Right atrium auricular region (tissue), 2 donors: ENCODE results near the gene FNBP1. TPM values are rescaled to one million over a fixed set of nuclear protein-coding genes. Genes with fewer than 3 reads are reported as not detected.

Experiments used
- DNase-seq: peaks from one replicate; pipeline ENCODE4 v3.0.0-alpha.2; 2019; ENCODE audit warnings: low spot score
- H3K27ac ChIP-seq, 2 donors: fragments of 200-600 bp; sonication (generic); 1 replicate in 1 of 2; 2 replicates in 1 of 2; pipeline ENCODE4 v1.5.1; 2016 to 2019
- H3K27me3 ChIP-seq, 2 donors: fragments of 200-600 bp; sonication (generic); one replicate each; pipeline versions ENCODE4 v1.5.1 to v1.6.0; 2017 to 2019
- H3K36me3 ChIP-seq: fragments of 200-600 bp; sonication (generic); one replicate; pipeline ENCODE4 v1.5.1; 2016
- H3K4me1 ChIP-seq, 2 donors: fragments of 200-600 bp; sonication (generic); one replicate each; pipeline versions ENCODE4 v1.5.1 to v1.6.0; 2017 to 2019
- H3K4me3 ChIP-seq, 2 donors: fragments of 200-600 bp; sonication (generic); 1 replicate in 1 of 2; 2 replicates in 1 of 2; pipeline ENCODE4 v1.5.1; 2017 to 2019; ENCODE audit warnings: mild to moderate bottlenecking in 1 of 2, moderate library complexity in 1 of 2
- H3K9me3 ChIP-seq, 2 donors: fragments of 200-600 bp; sonication (generic); one replicate each; pipeline ENCODE4 v1.5.1; 2019
- total RNA-seq, 2 donors: library from RNA; depleted of rRNA; stranded (reverse); fragments of >200 nt; gene quantifications; one replicate each; pipeline ENCODE4 v1.1.0, GENCODE V29; 2016
- TF ChIP-seq, protein P1 (sequence below), 2 donors: fragments of 200-600 bp; sonication (generic); IDR thresholded peaks; one replicate each; pipeline ENCODE4 v1.5.1; 2019; ENCODE audit warnings: antibody characterized with exemption in 2 of 2

FNBP1 gene
- total RNA-seq, 2 donors from 2014 or later = 18.0 to 24.1 TPM

DNA sequence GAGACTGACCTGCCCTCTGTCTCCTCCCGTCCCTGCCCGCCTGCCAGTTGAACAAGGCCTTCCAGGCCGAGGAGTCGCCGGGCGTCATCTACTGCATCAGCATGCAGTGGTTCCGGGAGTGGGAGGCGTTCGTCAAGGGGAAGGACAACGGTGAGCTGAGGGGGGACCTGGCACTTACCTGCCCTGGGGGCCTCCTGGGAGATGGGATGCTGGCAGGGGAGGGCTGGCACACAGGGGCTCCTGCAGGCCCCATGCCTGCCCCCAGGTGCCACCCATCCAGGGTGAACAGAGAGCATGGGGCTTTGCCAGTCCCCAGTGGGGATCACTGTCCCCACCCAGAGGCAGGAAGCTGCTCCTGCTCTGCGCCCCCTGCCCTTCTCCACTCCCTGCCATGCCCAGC is 164.7 kb downstream of the FNBP1 start:
- H3K27me3 ChIP-seq = no peaks in the 10 kb centered on the region
- TF ChIP-seq, protein P1, sequence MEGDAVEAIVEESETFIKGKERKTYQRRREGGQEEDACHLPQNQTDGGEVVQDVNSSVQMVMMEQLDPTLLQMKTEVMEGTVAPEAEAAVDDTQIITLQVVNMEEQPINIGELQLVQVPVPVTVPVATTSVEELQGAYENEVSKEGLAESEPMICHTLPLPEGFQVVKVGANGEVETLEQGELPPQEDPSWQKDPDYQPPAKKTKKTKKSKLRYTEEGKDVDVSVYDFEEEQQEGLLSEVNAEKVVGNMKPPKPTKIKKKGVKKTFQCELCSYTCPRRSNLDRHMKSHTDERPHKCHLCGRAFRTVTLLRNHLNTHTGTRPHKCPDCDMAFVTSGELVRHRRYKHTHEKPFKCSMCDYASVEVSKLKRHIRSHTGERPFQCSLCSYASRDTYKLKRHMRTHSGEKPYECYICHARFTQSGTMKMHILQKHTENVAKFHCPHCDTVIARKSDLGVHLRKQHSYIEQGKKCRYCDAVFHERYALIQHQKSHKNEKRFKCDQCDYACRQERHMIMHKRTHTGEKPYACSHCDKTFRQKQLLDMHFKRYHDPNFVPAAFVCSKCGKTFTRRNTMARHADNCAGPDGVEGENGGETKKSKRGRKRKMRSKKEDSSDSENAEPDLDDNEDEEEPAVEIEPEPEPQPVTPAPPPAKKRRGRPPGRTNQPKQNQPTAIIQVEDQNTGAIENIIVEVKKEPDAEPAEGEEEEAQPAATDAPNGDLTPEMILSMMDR (IDR thresholded peaks at IDR 0.05) = no peak
- DNase-seq = no peak
- peaks cover 41% of the 10 kb centered on the region for H3K36me3 ChIP-seq
- H3K4me1 ChIP-seq = no peaks in the 10 kb centered on the region
- H3K9me3 ChIP-seq = no peaks in the 10 kb centered on the region
- H3K27ac ChIP-seq = no peak overlapping the region
- no peak overlapping the region for H3K4me3 ChIP-seq

DNA sequence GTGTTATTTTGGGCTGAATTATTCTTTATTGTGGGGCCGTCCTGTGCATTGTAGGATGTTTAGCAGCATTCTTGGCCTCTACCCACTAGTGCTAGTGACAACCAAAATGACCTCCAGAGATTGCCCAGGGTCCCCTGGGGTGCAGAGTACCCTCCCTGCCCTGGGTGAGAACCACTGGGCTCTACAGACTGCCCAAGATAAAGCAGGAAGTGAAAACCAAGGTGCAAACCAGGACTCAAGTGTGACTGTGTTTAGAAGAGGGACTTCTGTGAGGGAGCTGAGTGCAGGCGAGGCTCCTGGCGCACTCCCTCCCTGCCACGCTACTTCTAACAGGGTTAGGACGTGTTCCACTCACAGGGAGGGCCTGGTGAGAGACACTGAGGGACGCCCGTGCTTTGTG is 166.2 kb downstream of the FNBP1 start:
- no peaks in the 10 kb centered on the region for H3K9me3 ChIP-seq
- DNase-seq = no peak
- no peaks in the 10 kb centered on the region for H3K4me1 ChIP-seq
- peaks cover 41% of the 10 kb centered on the region for H3K36me3 ChIP-seq
- no peaks in the 10 kb centered on the region for H3K27me3 ChIP-seq
- TF ChIP-seq, protein P1 (IDR thresholded peaks at IDR 0.05) = no peak
- no peak overlapping the region for H3K4me3 ChIP-seq
- H3K27ac ChIP-seq = no peak overlapping the region

DNA sequence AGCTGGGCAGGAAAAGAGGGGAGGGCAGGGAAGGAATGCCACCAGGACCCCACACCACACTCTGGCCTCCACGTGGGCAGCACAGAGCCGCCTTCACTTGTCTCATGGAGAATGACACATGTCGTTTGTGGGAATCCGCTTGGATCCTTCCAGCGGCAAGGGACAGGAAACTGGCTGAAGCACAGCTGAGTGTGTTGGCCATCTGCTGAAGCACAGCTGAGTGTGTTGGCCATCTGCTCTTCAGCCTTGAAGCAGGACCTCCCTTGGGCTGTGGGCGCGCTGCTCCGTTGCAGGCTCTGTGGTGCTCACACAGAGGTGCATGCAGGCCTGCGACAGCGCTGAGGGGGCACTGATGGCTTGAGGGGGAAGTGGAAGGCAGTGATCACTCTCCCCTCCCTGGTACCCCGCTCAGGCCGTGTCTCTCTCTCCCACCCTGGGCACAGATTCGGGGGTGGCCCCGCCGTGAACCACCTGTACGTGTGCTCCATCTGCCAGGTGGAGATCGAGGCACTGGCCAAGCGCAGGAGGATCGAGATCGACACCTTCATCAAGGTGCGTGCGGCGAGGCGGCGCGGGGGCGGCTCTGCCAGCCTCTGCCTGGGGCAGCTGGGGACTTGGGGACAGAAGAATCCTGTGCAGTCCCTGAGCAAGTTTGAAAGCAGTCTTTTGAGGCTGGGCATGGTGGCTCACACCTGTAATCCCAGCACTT is 167.1 kb downstream of the FNBP1 start:
- no peaks in the 10 kb centered on the region for H3K27me3 ChIP-seq
- H3K36me3 ChIP-seq = peaks cover 41% of the 10 kb centered on the region
- H3K4me3 ChIP-seq = no peak overlapping the region
- no peak overlapping the region for H3K27ac ChIP-seq
- TF ChIP-seq, protein P1 (IDR thresholded peaks at IDR 0.05) = no peak
- H3K4me1 ChIP-seq = no peaks in the 10 kb centered on the region
- no peaks in the 10 kb centered on the region for H3K9me3 ChIP-seq
- no peak for DNase-seq

DNA sequence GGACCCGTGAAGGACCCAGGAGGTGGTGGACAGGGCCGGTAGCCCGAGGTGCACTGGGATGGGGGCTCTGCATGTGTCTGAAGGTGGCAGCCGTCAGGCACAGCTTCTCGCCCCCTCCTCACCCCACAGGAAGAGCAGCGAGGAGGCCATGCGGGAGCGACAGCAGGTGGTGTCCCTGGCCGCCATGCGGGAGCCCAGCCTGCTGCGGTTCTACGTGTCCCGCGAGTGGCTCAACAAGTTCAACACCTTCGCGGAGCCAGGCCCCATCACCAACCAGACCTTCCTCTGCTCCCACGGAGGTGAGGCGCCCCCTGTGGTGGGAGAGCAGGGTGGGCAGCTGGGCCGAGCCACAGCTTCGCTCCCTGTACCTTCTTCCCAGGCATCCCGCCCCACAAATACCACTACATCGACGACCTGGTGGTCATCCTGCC is 167.8 kb downstream of the FNBP1 start:
- no peak overlapping the region for H3K4me3 ChIP-seq
- H3K27ac ChIP-seq = no peak overlapping the region
- H3K36me3 ChIP-seq = peaks cover 41% of the 10 kb centered on the region
- H3K27me3 ChIP-seq = no peaks in the 10 kb centered on the region
- TF ChIP-seq, protein P1 (IDR thresholded peaks at IDR 0.05) = no peak
- H3K4me1 ChIP-seq = peaks cover 0 to 1% of the 10 kb centered on the region in 2 donors
- no peaks in the 10 kb centered on the region for H3K9me3 ChIP-seq
- no peak for DNase-seq

DNA sequence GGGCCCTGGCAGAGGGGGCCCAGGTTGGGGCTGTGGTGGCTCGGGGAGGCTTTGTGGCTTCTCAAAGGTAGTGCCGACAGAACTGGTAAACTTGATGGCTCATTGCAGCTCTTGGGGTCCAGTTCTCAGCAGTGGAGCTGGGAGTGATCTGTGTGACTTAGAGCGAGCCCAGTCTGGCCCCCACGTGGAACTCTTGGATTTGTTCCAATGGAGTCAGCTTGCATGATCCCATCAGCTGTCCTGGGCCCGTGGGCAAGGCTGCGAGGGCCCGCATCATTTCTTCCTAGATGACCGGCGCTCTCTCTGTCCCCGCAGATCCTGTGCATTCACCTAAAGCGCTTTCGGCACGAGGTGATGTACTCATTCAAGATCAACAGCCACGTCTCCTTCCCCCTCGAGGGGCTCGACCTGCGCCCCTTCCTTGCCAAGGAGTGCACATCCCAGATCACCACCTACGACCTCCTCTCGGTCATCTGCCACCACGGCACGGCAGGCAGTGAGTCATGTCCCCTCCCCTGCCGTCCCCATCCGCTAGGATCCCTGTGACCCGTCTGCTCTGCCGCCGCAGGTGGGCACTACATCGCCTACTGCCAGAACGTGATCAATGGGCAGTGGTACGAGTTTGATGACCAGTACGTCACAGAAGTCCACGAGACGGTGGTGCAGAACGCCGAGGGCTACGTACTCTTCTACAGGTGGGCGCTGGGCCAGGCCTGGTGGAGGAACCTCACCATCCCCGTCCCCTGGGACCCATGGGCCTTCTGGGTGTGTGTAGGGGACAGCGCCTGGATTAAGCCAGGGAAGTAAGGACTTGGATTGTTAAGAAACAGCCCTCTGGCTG is 168.5 kb downstream of the FNBP1 start:
- Histone ChIP-seq H3K4me1 (peaks cover 0 to 8% of the 10 kb centered on the region in 2 donors), H3K4me3 (no peak overlapping the region), H3K27ac (no peak overlapping the region), H3K36me3 (peaks cover 41% of the 10 kb centered on the region), H3K9me3 (no peaks in the 10 kb centered on the region), H3K27me3 (no peaks in the 10 kb centered on the region)
- TF ChIP-seq, protein P1 (IDR thresholded peaks at IDR 0.05) = no peak
- DNase-seq = no peak
